GM12864 (cell line): ENCODE results near the gene ADPRS.

Source experiments
- DNase-seq: peaks from one replicate; pipeline ENCODE4 v3.0.0-alpha.2; 2011; ENCODE audit warnings: low read depth
- H3K4me3 ChIP-seq: 2 replicates; pipeline ENCODE4 v1.5.1; 2011; ENCODE audit warnings: mild to moderate bottlenecking, low read depth, low read length, control low read depth
- CTCF ChIP-seq: IDR thresholded peaks from 2 replicates; pipeline ENCODE4 v1.5.1; 2011; ENCODE audit warnings: low read depth, mild to moderate bottlenecking, moderate library complexity, low read length, control low read depth, inconsistent platforms; ENCODE audit errors: missing control alignments

Gene ADPRS

GRCh38 chr1:36097693-36098585, 9.2 kb downstream of the ADPRS start:
- no peak overlapping the region for H3K4me3 ChIP-seq
- DNase-seq: no peak
- no peak for TF ChIP-seq CTCF

- H3K4me3 ChIP-seq: no peak overlapping the region
- no peak for TF ChIP-seq CTCF
- no peak for DNase-seq
These were observed 10.1 kb downstream of the ADPRS start for GRCh38 chr1:36098650-36099365.

- TF ChIP-seq CTCF: peak; percentile 85
- no peak overlapping the region for H3K4me3 ChIP-seq
- peak; percentile 27 for DNase-seq
These were observed 11.1 kb downstream of the ADPRS start for GRCh38 chr1:36099681-36100341.

GRCh38 chr1:36100376-36100775, 11.7 kb downstream of the ADPRS start:
- no peak for DNase-seq
- TF ChIP-seq CTCF: no peak
- no peak overlapping the region for H3K4me3 ChIP-seq

GRCh38 chr1:36101546-36101945, 12.9 kb downstream of the ADPRS start:
- DNase-seq: no peak
- no peak for TF ChIP-seq CTCF
- no peak overlapping the region for H3K4me3 ChIP-seq

- H3K4me3 ChIP-seq: no peak overlapping the region
- no peak for DNase-seq
- TF ChIP-seq CTCF: no peak
These were observed 17.6 kb downstream of the ADPRS start for GRCh38 chr1:36106269-36106668.
